ENCODE data around the gene CRKL.

Gene CRKL

DNA sequence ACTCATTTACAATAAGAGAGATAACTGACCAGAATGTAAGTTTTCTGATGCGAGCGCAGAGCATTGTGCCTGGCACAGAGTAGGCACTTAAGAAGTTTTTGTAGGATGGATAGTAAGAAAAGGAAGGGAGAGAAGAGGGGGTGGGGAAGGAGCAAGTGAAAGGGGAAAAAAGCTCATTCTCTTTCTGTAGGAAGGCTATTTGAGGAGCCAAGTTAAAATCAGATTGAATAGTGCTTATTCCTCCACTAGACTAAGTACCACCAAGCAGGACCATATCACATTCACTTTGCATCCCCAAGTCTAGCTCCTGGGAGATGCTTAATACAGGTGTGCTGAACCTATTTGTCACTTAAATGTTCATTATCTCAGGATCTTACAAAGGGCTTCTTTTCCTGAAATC lies 14.1 kb upstream of the CRKL start:
- H3K27me3 ChIP-seq (ENCODE audit: insufficient read depth, poor library complexity, severe bottlenecking): no peaks in the 10 kb centered on the region
- no peak for DNase-seq (ENCODE audit: low read depth in 1 of 2, low spot score in 1 of 2)
- no peak overlapping the region for H3K27ac ChIP-seq (replicated peaks)
- no peak overlapping the region for H3K4me3 ChIP-seq (replicated peaks; ENCODE audit: insufficient read depth, low read length)
- no peak for TF ChIP-seq GABPA (IDR thresholded peaks at IDR 0.05; ENCODE audit: low read depth)
- TF ChIP-seq, protein P1, sequence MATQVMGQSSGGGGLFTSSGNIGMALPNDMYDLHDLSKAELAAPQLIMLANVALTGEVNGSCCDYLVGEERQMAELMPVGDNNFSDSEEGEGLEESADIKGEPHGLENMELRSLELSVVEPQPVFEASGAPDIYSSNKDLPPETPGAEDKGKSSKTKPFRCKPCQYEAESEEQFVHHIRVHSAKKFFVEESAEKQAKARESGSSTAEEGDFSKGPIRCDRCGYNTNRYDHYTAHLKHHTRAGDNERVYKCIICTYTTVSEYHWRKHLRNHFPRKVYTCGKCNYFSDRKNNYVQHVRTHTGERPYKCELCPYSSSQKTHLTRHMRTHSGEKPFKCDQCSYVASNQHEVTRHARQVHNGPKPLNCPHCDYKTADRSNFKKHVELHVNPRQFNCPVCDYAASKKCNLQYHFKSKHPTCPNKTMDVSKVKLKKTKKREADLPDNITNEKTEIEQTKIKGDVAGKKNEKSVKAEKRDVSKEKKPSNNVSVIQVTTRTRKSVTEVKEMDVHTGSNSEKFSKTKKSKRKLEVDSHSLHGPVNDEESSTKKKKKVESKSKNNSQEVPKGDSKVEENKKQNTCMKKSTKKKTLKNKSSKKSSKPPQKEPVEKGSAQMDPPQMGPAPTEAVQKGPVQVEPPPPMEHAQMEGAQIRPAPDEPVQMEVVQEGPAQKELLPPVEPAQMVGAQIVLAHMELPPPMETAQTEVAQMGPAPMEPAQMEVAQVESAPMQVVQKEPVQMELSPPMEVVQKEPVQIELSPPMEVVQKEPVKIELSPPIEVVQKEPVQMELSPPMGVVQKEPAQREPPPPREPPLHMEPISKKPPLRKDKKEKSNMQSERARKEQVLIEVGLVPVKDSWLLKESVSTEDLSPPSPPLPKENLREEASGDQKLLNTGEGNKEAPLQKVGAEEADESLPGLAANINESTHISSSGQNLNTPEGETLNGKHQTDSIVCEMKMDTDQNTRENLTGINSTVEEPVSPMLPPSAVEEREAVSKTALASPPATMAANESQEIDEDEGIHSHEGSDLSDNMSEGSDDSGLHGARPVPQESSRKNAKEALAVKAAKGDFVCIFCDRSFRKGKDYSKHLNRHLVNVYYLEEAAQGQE (IDR thresholded peaks at IDR 0.05; ENCODE audit: insufficient replicate concordance, low read depth): no peak
- no peak for TF ChIP-seq POLR2AphosphoS5 (IDR thresholded peaks at IDR 0.05; ENCODE audit: low read depth)
- TF ChIP-seq, protein P2, sequence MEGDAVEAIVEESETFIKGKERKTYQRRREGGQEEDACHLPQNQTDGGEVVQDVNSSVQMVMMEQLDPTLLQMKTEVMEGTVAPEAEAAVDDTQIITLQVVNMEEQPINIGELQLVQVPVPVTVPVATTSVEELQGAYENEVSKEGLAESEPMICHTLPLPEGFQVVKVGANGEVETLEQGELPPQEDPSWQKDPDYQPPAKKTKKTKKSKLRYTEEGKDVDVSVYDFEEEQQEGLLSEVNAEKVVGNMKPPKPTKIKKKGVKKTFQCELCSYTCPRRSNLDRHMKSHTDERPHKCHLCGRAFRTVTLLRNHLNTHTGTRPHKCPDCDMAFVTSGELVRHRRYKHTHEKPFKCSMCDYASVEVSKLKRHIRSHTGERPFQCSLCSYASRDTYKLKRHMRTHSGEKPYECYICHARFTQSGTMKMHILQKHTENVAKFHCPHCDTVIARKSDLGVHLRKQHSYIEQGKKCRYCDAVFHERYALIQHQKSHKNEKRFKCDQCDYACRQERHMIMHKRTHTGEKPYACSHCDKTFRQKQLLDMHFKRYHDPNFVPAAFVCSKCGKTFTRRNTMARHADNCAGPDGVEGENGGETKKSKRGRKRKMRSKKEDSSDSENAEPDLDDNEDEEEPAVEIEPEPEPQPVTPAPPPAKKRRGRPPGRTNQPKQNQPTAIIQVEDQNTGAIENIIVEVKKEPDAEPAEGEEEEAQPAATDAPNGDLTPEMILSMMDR (IDR thresholded peaks at IDR 0.05; ENCODE audit: insufficient read depth, low read length): no peak
- no peak for TF ChIP-seq SPI1 (IDR thresholded peaks at IDR 0.05; ENCODE audit: borderline replicate concordance, low read depth)

DNA sequence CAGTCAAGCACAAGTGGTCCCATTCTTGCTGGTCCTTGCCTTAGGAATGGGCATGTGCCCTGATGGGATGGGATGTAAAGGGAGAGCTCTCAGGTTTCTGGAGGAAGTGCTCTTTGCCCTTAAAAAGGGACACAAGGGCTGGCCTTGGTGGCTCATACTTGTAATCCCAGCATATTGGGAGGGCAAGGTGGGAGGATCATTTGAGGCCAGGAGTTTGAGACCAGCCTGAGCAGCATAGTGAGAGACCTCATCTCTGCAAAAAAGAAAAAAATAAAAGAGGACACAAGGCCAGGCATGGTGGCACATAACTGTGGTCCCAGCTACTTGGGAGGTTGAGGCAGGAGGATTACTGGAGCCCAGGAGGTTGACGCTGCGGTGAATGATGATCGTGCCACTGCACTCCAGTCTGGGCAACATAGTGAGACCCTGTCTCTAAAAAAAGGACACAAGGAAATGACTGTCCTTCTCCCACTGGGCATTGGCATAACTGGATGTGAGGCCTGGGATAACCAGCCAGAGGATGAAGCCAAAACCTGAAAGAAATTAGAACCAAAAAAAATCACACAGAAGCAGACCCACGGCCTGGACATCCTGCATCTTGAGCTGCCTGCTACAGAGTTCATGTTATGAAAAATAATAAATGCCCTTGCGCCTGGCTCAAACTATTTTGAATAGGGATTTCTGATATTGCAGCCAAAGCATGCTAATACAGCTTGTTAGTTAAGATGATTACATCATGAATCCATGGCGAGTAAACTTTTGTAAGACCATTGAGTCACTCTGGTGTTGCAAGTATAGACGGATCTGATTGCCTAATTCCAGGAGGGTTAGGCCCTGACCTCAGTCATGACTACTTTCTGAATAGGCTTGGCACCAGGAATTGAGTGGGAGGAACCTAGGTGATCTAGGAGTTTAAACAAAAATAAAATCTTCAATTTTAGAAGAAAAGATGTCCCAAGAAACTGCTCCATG lies 12.9 kb upstream of the CRKL start:
- Histone ChIP-seq H3K4me3 (replicated peaks; ENCODE audit: insufficient read depth, low read length) (no peak overlapping the region), H3K27me3 (ENCODE audit: insufficient read depth, poor library complexity, severe bottlenecking) (no peaks in the 10 kb centered on the region), H3K27ac (replicated peaks) (peak overlapping the region; percentile 35)
- TF ChIP-seq POLR2AphosphoS5 (IDR thresholded peaks at IDR 0.05; ENCODE audit: low read depth) (0 out of 2 replicates have a peak, but pooled peaks have one; percentile 36), SPI1 (IDR thresholded peaks at IDR 0.05; ENCODE audit: borderline replicate concordance, low read depth) (no peak), GABPA (IDR thresholded peaks at IDR 0.05; ENCODE audit: low read depth) (no peak)
- TF ChIP-seq, protein P1 (IDR thresholded peaks at IDR 0.05; ENCODE audit: insufficient replicate concordance, low read depth): no peak
- TF ChIP-seq, protein P2 (IDR thresholded peaks at IDR 0.05; ENCODE audit: insufficient read depth, low read length): no peak
- peak; percentile 86 to 99 for DNase-seq (ENCODE audit: low read depth in 1 of 2, low spot score in 1 of 2)

DNA sequence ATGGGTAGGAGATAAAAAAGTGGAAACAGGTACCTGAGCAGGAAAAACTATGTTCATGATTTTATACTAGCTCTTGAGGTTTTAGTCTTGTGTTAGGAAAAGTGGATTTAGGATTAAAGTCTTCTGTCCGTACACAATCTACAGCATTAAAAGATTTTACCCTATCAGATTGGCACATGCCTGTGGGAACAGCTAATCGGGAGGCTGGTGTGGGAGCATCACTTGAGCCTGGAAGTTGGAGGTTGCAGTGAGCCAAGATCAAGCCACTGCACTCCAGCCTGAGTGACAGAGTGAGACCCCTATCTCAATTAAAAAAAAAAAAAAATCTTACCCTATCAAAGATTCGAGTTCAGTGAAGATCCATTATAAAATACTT lies 12.2 kb upstream of the CRKL start:
- H3K27ac ChIP-seq (replicated peaks): peak overlapping the region; percentile 35
- TF ChIP-seq POLR2AphosphoS5 (IDR thresholded peaks at IDR 0.05; ENCODE audit: low read depth) (no peak), SPI1 (IDR thresholded peaks at IDR 0.05; ENCODE audit: borderline replicate concordance, low read depth) (no peak), GABPA (IDR thresholded peaks at IDR 0.05; ENCODE audit: low read depth) (no peak)
- TF ChIP-seq, protein P2 (IDR thresholded peaks at IDR 0.05; ENCODE audit: insufficient read depth, low read length): no peak
- TF ChIP-seq, protein P1 (IDR thresholded peaks at IDR 0.05; ENCODE audit: insufficient replicate concordance, low read depth): no peak
- no peak overlapping the region for H3K4me3 ChIP-seq (replicated peaks; ENCODE audit: insufficient read depth, low read length)
- H3K27me3 ChIP-seq (ENCODE audit: insufficient read depth, poor library complexity, severe bottlenecking): no peaks in the 10 kb centered on the region
- no peak for DNase-seq (ENCODE audit: low read depth in 1 of 2, low spot score in 1 of 2)
